Naive thymus-derived CD4-positive, alpha-beta T cell (primary cell): ENCODE results near the gene SLC39A5. TPM values are rescaled to one million over a fixed set of nuclear protein-coding genes. Genes with fewer than 3 reads are reported as not detected.
"Not testable (repeated sequence)": the region's sequence is repeated elsewhere in the genome, so short reads cannot be mapped to it uniquely, and the experiment has no call there.

Experiments used
- ATAC-seq: fragments of 150-1000 bp; cut with Tn5 transposase; 2 replicates; pipeline ENCODE4 v1.10.0; 2021; ENCODE audit warnings: mild to moderate bottlenecking, moderate library complexity
- CTCF ChIA-PET: fragments of 350-600 bp; sonication (Branson Sonifier 250); formaldehyde crosslinking; loops from one replicate; lab custom pipeline; 2021; ENCODE audit warnings: antibody characterized with exemption; lab: Charles Lee
- POLR2A ChIA-PET: fragments of 350-600 bp; sonication (Branson Sonifier 250); formaldehyde crosslinking; loops from one replicate; lab custom pipeline; 2021; ENCODE audit warnings: antibody characterized with exemption, inconsistent platforms; lab: Charles Lee
- DNase-seq, 9 donors: peaks; one replicate each; pipeline versions ENCODE4 v3.0.0 to v3.0.0-alpha.2; 2020 to 2022; ENCODE audit warnings: mixed read lengths in 1 of 9
- H3K27ac ChIP-seq: one replicate; pipeline ENCODE4 v1.7.0; 2013; ENCODE audit warnings: mild to moderate bottlenecking, low read depth, low read length, moderate library complexity
- H3K27me3 ChIP-seq, 2 donors: one replicate each; pipeline ENCODE4 v1.7.0; 2013; ENCODE audit warnings: low read length in 2 of 2, mild to moderate bottlenecking in 2 of 2, moderate library complexity in 2 of 2; ENCODE audit not compliant: control insufficient read depth in 2 of 2, insufficient read depth in 2 of 2
- H3K36me3 ChIP-seq, 3 experiments: 1 replicate in 2 of 3; 2 replicates in 1 of 3; pipeline ENCODE4 v1.7.0; 2013; ENCODE audit warnings: low read length in 3 of 3, mild to moderate bottlenecking in 3 of 3, moderate library complexity in 1 of 3; ENCODE audit not compliant: insufficient read depth in 3 of 3, control insufficient read depth in 2 of 3
- H3K4me1 ChIP-seq, 2 donors: one replicate each; pipeline ENCODE4 v1.7.0; 2013; ENCODE audit warnings: low read length in 2 of 2, mild to moderate bottlenecking in 2 of 2, moderate library complexity in 1 of 2; ENCODE audit not compliant: control insufficient read depth in 2 of 2, insufficient read depth in 2 of 2
- H3K4me3 ChIP-seq: 2 replicates; pipeline ENCODE4 v1.7.0; 2013; ENCODE audit warnings: mild to moderate bottlenecking, low read length
- H3K9me3 ChIP-seq, 3 experiments: 1 replicate in 2 of 3; 2 replicates in 1 of 3; pipeline ENCODE4 v1.7.0; 2013; ENCODE audit warnings: low read length in 3 of 3; ENCODE audit not compliant: control insufficient read depth in 2 of 3
- H3K27ac Mint-ChIP-seq, 9 donors: one replicate each; pipeline ENCODE4 v1.8.0; 2020 to 2022; ENCODE audit warnings: mixed read lengths in 9 of 9, mild to moderate bottlenecking in 8 of 9, moderate library complexity in 5 of 9, inconsistent platforms in 2 of 9
- H3K27me3 Mint-ChIP-seq, 5 donors: one replicate each; pipeline ENCODE4 v1.8.0; 2021 to 2022; ENCODE audit warnings: mixed read lengths in 5 of 5, mild to moderate bottlenecking in 1 of 5
- H3K36me3 Mint-ChIP-seq, 5 donors: one replicate each; pipeline ENCODE4 v1.8.0; 2020 to 2022; ENCODE audit warnings: mixed read lengths in 5 of 5, mild to moderate bottlenecking in 3 of 5, inconsistent platforms in 1 of 5
- H3K4me1 Mint-ChIP-seq, 7 donors: one replicate each; pipeline ENCODE4 v1.8.0; 2020 to 2022; ENCODE audit warnings: mixed read lengths in 7 of 7, mild to moderate bottlenecking in 3 of 7, inconsistent platforms in 1 of 7
- H3K4me3 Mint-ChIP-seq, 10 donors: one replicate each; pipeline ENCODE4 v1.8.0; 2020 to 2022; ENCODE audit warnings: mild to moderate bottlenecking in 10 of 10, mixed read lengths in 10 of 10, moderate library complexity in 6 of 10, inconsistent platforms in 2 of 10
- H3K9me3 Mint-ChIP-seq, 11 donors: one replicate each; pipeline ENCODE4 v1.8.0; 2020 to 2022; ENCODE audit warnings: mixed read lengths in 11 of 11, mild to moderate bottlenecking in 4 of 11, inconsistent platforms in 1 of 11, moderate library complexity in 1 of 11
- intact Hi-C, 2 donors: fragments of 100-400 bp; cut with micrococcal nuclease; formaldehyde crosslinking; loops; one replicate each; pipeline ENCODE4 v1.15.1; 2023
- polyA plus RNA-seq, 2 donors: library from polyadenylated mRNA; unstranded; fragments of 300-500 nt; fragmentation: Illumina TruSeq; gene quantifications; one replicate each; pipeline ENCODE4 v1.2.3, GENCODE V29; 2021
- total RNA-seq, 6 experiments: library from RNA in 5 of 6; stranded (reverse) in 5 of 6; gene quantifications; 1 replicate in 5 of 6; 2 replicates in 1 of 6; pipeline ENCODE4 v1.2.3 and lab custom pipeline; 2021 to 2026

SLC39A5 gene
- total and polyA plus RNA-seq, 7 experiments from 2014 or later: 0.43 to 1.2 (median 0.77) TPM; not detected in 4

GRCh38 chr12:56271031-56271430, 41.2 kb downstream of the SLC39A5 start:
- Histone ChIP-seq H3K9me3 (no peaks in the 10 kb centered on the region), H3K27me3 (no peaks in the 10 kb centered on the region), H3K4me3 (no peak overlapping the region), H3K36me3 (peaks cover 7 to 43% (median 14%) of the 10 kb centered on the region in 3 experiments), H3K4me1 (peaks cover 0 to 8% of the 10 kb centered on the region in 2 donors), H3K27ac (peak overlapping the region; percentile 44)
- Mint-ChIP-seq H3K9me3 (peaks cover 0 to 2% (median 0%) of the 10 kb centered on the region in 11 donors), H3K4me3 (no peak overlapping the region), H3K4me1 (peaks cover 0 to 20% (median 17%) of the 10 kb centered on the region in 7 donors), H3K27ac (peak overlapping the region in 6 of 9 donors; percentile 10 to 78 (median 42)), H3K36me3 (peaks cover 12 to 35% (median 18%) of the 10 kb centered on the region in 5 donors), H3K27me3 (no peaks in the 10 kb centered on the region)
- ATAC-seq: no peak
- intact Hi-C loops: no loop called here
- POLR2A ChIA-PET: interaction anchor here (0.7 kb wide), 1 partner anchor 45 kb away, joined by 3 read pairs; the partner anchor contains the start of gene CNPY2
- no peak for DNase-seq
- CTCF ChIA-PET: interaction anchor here (0.8 kb wide), 2 partner anchors 14 to 79 kb away, joined by 3 read pairs; no protein-coding TSS in a partner anchor

- POLR2A ChIA-PET: interaction anchor here (0.7 to 1.0 kb wide), 2 partner anchors 20 to 157 kb away, joined by 3 to 4 read pairs; no protein-coding TSS in a partner anchor
- H3K4me3 ChIP-seq, H3K4me1 ChIP-seq, H3K27me3 ChIP-seq, H3K27me3 Mint-ChIP-seq, CTCF ChIA-PET, intact Hi-C loops, H3K4me3 Mint-ChIP-seq, H3K27ac ChIP-seq, H3K4me1 Mint-ChIP-seq, DNase-seq, H3K9me3 ChIP-seq, H3K9me3 Mint-ChIP-seq, ATAC-seq: not testable (repeated sequence)
- Mint-ChIP-seq H3K27ac (peak overlapping the region in 2 of 9 donors; percentile 12 to 32), H3K36me3 (peaks cover 12 to 35% (median 21%) of the 10 kb centered on the region in 5 donors)
- peaks cover 7 to 54% (median 19%) of the 10 kb centered on the region in 3 experiments for H3K36me3 ChIP-seq
Measured at GRCh38 chr12:56272468-56272867, 42.6 kb downstream of the SLC39A5 start.

GRCh38 chr12:56274299-56274698, 44.4 kb downstream of the SLC39A5 start:
- H3K4me1 Mint-ChIP-seq: peaks cover 0 to 3% (median 0%) of the 10 kb centered on the region in 7 donors
- no peaks in the 10 kb centered on the region for H3K27me3 Mint-ChIP-seq
- DNase-seq (no peak), ATAC-seq (no peak)
- H3K27ac ChIP-seq: no peak overlapping the region
- H3K36me3 ChIP-seq: peaks cover 9 to 73% (median 26%) of the 10 kb centered on the region in 3 experiments
- no peaks in the 10 kb centered on the region for H3K9me3 Mint-ChIP-seq
- CTCF ChIA-PET: no interaction called here
- H3K4me3 Mint-ChIP-seq: no peak overlapping the region
- POLR2A ChIA-PET: no interaction called here
- H3K27me3 ChIP-seq: no peaks in the 10 kb centered on the region
- intact Hi-C loops: no loop called here
- no peaks in the 10 kb centered on the region for H3K9me3 ChIP-seq
- H3K27ac Mint-ChIP-seq: no peak overlapping the region
- peaks cover 12 to 37% (median 25%) of the 10 kb centered on the region in 5 donors for H3K36me3 Mint-ChIP-seq
- H3K4me1 ChIP-seq: no peaks in the 10 kb centered on the region
- no peak overlapping the region for H3K4me3 ChIP-seq

GRCh38 chr12:56278905-56279304, 49.1 kb downstream of the SLC39A5 start:
- Mint-ChIP-seq H3K27ac (peak overlapping the region in 1 of 9 donors; percentile 32), H3K36me3 (peaks cover 6 to 40% (median 30%) of the 10 kb centered on the region in 5 donors), H3K4me3 (no peak overlapping the region), H3K4me1 (peaks cover 0 to 3% (median 0%) of the 10 kb centered on the region in 7 donors), H3K27me3 (no peaks in the 10 kb centered on the region), H3K9me3 (no peaks in the 10 kb centered on the region)
- CTCF ChIA-PET: interaction anchor here (0.6 kb wide), 1 partner anchor 1509 kb away, joined by 3 read pairs; no protein-coding TSS in a partner anchor
- Histone ChIP-seq H3K27me3 (no peaks in the 10 kb centered on the region), H3K9me3 (no peaks in the 10 kb centered on the region), H3K4me3 (no peak overlapping the region), H3K27ac (no peak overlapping the region), H3K4me1 (no peaks in the 10 kb centered on the region), H3K36me3 (peaks cover 14 to 92% (median 30%) of the 10 kb centered on the region in 3 experiments)
- POLR2A ChIA-PET: interaction anchor here (0.6 to 1.3 kb wide), 2 partner anchors 12 to 305 kb away, joined by 3 to 4 read pairs; partner anchors contain the start of gene COQ10A
- intact Hi-C loops: no loop called here
- no peak for ATAC-seq
- no peak for DNase-seq

GRCh38 chr12:56280849-56281248, 51.0 kb downstream of the SLC39A5 start:
- H3K4me1 ChIP-seq: no peaks in the 10 kb centered on the region
- H3K36me3 ChIP-seq: peaks cover 11 to 81% (median 31%) of the 10 kb centered on the region in 3 experiments
- H3K27ac ChIP-seq: no peak overlapping the region
- Mint-ChIP-seq H3K27me3 (no peaks in the 10 kb centered on the region), H3K27ac (peak overlapping the region in 7 of 9 donors; percentile 1 to 68 (median 27)), H3K4me3 (no peak overlapping the region), H3K4me1 (peaks cover 0 to 3% (median 0%) of the 10 kb centered on the region in 7 donors), H3K36me3 (peaks cover 0 to 35% (median 27%) of the 10 kb centered on the region in 5 donors), H3K9me3 (no peaks in the 10 kb centered on the region)
- intact Hi-C loops: no loop called here
- no peaks in the 10 kb centered on the region for H3K27me3 ChIP-seq
- ChIA-PET CTCF (no interaction called here), POLR2A (interaction anchor here (0.7 kb wide), 1 partner anchor 9 kb away, joined by 3 read pairs; no protein-coding TSS in a partner anchor)
- no peak for DNase-seq
- no peak for ATAC-seq
- H3K4me3 ChIP-seq: no peak overlapping the region
- H3K9me3 ChIP-seq: no peaks in the 10 kb centered on the region

GRCh38 chr12:56282030-56282429, 52.2 kb downstream of the SLC39A5 start:
- ChIA-PET POLR2A (no interaction called here), CTCF (no interaction called here)
- peaks cover 0 to 41% (median 22%) of the 10 kb centered on the region in 5 donors for H3K36me3 Mint-ChIP-seq
- no peaks in the 10 kb centered on the region for H3K27me3 Mint-ChIP-seq
- Histone ChIP-seq H3K27me3 (no peaks in the 10 kb centered on the region), H3K27ac (no peak overlapping the region), H3K4me3 (no peak overlapping the region), H3K36me3 (peaks cover 12 to 79% (median 25%) of the 10 kb centered on the region in 3 experiments), H3K9me3 (no peaks in the 10 kb centered on the region), H3K4me1 (no peaks in the 10 kb centered on the region)
- no peak for DNase-seq
- H3K27ac Mint-ChIP-seq: peak overlapping the region in 2 of 9 donors; percentile 36 to 71
- ATAC-seq: no peak
- no peaks in the 10 kb centered on the region for H3K9me3 Mint-ChIP-seq
- peaks cover 0 to 5% (median 4%) of the 10 kb centered on the region in 7 donors for H3K4me1 Mint-ChIP-seq
- intact Hi-C loops: no loop called here
- no peak overlapping the region for H3K4me3 Mint-ChIP-seq
